GM19239 (cell line): ENCODE data around the gene ITGB6.

Experiments
- DNase-seq: peaks from one replicate; pipeline ENCODE4 v3.0.0; 2011; ENCODE audit warnings: low spot score; ENCODE audit not compliant: insufficient read length
- FAIRE-seq: peaks from 2 replicates; lab custom pipeline; 2011; peaks lifted over from hg19 to GRCh38; lab: Jason Lieb, UNC

ITGB6 gene

GRCh38 chr2:160061533-160061932 is 138.5 kb downstream of the ITGB6 start:
- FAIRE-seq (no peak), DNase-seq (no peak)

- no peak for FAIRE-seq
- DNase-seq, result no peak
Observed at GRCh38 chr2:160060297-160060696, 139.8 kb downstream of the ITGB6 start.

GRCh38 chr2:160057356-160057755 is 142.7 kb downstream of the ITGB6 start:
- no peak for FAIRE-seq

GRCh38 chr2:160055726-160056108 is 144.4 kb downstream of the ITGB6 start:
- FAIRE-seq, result no peak
- DNase-seq, result no peak

More at GRCh38 chr2:160057356-160057755, 142.7 kb downstream of the ITGB6 start:
- DNase-seq, result no peak

GRCh38 chr2:160054984-160055725 is 144.9 kb downstream of the ITGB6 start:
- DNase-seq (no peak), FAIRE-seq (no peak)

- no peak for DNase-seq
- no peak for FAIRE-seq
Observed at GRCh38 chr2:160053946-160054345, 146.1 kb downstream of the ITGB6 start.

GRCh38 chr2:160052531-160052930 is 147.5 kb downstream of the ITGB6 start:
- DNase-seq (no peak), FAIRE-seq (no peak)

- DNase-seq (no peak), FAIRE-seq (no peak)
Observed at GRCh38 chr2:160051371-160051800, 148.7 kb downstream of the ITGB6 start.

GRCh38 chr2:160050147-160050546 is 149.9 kb downstream of the ITGB6 start:
- DNase-seq (no peak), FAIRE-seq (no peak)
